NB4 (cell line): Measurements from ENCODE around the gene LMCD1.

Source experiments
- DNase-seq: peaks from one replicate; pipeline ENCODE4 v3.0.0; 2010; ENCODE audit warnings: low read depth
- H3K4me3 ChIP-seq: one replicate; pipeline ENCODE4 v1.5.1; 2011; ENCODE audit warnings: mild to moderate bottlenecking, low read depth, low read length, moderate library complexity
- MYC ChIP-seq: IDR thresholded peaks from 2 replicates; pipeline ENCODE4 v1.6.1; 2011; ENCODE audit warnings: low read depth, low read length
- POLR2A ChIP-seq: IDR thresholded peaks from 2 replicates; pipeline ENCODE4 v1.6.1; 2011; ENCODE audit warnings: mild to moderate bottlenecking; ENCODE audit not compliant: insufficient read length; ENCODE audit errors: extremely low read depth
- TF ChIP-seq, protein P1 (sequence below): IDR thresholded peaks from 2 replicates; pipeline ENCODE4 v1.6.1; 2011; ENCODE audit warnings: low read depth, low read length
- TF ChIP-seq, protein P2 (sequence below): IDR thresholded peaks from one replicate; pipeline ENCODE4 v1.5.1; 2012; ENCODE audit warnings: low read depth, low read length

Gene LMCD1

DNA sequence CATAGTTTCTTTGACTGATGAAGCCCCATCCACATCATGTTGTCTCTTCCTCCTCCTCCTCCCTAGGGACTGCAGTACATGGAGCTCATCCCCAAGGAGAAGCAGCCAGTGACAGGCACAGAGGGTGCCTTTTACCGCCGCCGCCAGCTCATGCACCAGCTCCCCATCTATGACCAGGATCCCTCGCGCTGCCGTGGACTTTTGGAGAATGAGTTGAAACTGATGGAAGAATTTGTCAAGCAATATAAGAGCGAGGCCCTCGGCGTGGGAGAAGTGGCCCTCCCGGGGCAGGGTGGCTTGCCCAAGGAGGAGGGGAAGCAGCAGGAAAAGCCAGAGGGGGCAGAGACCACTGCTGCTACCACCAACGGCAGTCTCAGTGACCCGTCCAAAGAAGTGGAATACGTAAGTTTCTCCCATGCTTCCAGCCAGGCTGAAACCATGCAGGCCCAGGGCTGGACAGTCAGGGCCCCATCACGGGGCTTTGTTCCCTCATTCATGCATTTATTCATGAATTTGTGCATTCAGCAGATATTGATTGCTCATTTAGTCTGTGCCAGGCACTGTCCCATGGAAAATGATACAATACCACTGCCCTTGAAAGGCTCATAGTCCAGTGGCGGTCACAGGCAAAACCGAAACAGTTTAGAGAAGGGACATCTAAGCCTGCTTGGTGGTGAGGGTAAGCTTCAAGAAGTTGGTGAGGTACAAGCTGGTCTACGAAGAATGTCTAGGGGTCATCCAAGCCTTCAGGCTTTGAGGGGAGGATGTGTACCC lies 47.1 kb downstream of the LMCD1 start:
- no peak for DNase-seq
- TF ChIP-seq MYC: no peak
- TF ChIP-seq, protein P1, sequence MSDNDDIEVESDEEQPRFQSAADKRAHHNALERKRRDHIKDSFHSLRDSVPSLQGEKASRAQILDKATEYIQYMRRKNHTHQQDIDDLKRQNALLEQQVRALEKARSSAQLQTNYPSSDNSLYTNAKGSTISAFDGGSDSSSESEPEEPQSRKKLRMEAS: no peak
- TF ChIP-seq, protein P2, sequence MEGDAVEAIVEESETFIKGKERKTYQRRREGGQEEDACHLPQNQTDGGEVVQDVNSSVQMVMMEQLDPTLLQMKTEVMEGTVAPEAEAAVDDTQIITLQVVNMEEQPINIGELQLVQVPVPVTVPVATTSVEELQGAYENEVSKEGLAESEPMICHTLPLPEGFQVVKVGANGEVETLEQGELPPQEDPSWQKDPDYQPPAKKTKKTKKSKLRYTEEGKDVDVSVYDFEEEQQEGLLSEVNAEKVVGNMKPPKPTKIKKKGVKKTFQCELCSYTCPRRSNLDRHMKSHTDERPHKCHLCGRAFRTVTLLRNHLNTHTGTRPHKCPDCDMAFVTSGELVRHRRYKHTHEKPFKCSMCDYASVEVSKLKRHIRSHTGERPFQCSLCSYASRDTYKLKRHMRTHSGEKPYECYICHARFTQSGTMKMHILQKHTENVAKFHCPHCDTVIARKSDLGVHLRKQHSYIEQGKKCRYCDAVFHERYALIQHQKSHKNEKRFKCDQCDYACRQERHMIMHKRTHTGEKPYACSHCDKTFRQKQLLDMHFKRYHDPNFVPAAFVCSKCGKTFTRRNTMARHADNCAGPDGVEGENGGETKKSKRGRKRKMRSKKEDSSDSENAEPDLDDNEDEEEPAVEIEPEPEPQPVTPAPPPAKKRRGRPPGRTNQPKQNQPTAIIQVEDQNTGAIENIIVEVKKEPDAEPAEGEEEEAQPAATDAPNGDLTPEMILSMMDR: no peak
- no peak overlapping the region for H3K4me3 ChIP-seq

DNA sequence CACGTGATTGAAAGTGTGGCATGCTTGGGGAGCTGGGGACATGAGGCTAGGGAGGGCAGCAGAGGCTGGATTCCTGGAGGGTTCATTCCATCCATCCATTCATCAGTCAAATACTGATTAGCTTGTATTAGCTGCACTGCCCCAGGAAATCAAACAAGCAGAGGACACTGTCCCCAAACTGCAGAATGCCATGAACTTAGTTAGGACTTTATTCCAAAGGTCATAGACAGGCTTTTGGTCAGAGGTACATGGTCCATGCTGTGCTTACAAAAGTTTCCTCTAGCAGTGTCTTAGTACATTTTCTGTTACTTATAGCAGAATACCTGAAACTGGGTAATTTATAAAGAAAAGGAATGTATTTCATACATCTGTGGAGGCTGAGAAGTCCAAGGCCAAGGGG lies 47.7 kb downstream of the LMCD1 start:
- TF ChIP-seq, protein P2: no peak
- TF ChIP-seq POLR2A: no peak
- no peak for TF ChIP-seq MYC
- TF ChIP-seq, protein P1: no peak
- no peak for DNase-seq
- H3K4me3 ChIP-seq: no peak overlapping the region

DNA sequence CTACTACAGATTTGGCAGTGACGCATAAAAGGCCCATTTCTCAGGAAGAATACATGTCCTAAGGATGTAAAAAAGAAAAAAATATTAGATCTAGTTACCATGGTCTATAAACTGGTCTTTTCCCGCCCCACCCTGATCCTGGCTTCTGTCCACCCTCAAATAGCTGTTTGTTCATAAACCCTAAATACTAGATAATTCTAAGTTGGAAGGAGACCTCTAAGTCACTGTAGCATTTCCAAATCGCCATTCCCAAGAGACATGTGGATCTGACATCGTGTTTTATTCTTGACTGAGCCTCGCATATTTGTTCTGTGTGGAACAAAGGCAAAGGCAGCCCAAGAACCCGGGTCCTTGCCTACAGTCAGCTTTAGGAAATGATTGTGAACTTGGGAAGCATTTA lies 49.0 kb downstream of the LMCD1 start:
- TF ChIP-seq POLR2A (no peak), MYC (no peak)
- TF ChIP-seq, protein P1: no peak
- TF ChIP-seq, protein P2: no peak
- H3K4me3 ChIP-seq: no peak overlapping the region
- no peak for DNase-seq

DNA sequence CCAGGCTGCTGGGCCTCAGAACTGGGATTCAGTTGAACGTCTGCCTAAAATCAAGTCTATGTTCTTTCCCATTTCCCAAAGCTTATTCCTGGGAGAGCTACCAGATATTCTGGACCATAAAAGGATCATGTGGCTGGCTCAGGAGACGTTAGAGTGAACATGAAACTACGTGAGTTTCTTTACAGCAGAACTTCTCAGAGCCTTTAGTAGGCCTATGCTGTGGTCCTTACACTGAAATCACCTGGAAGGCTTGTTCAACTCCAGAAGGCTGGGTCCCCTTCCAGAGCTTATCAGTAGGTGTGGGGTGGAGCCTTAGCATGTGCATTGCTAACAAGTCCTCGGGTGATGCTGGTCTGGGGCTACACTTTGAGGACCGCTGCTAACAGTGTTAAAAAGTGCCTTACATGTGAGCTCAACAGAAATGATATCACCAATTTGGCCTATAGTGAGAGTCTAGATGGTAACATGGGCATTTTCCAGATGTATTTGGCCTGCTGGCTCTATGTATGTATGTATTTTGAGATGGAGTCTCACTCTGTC lies 50.7 kb downstream of the LMCD1 start:
- no peak for DNase-seq
- TF ChIP-seq MYC: no peak
- TF ChIP-seq, protein P1: no peak
- TF ChIP-seq, protein P2: no peak
- TF ChIP-seq POLR2A: no peak
- no peak overlapping the region for H3K4me3 ChIP-seq

DNA sequence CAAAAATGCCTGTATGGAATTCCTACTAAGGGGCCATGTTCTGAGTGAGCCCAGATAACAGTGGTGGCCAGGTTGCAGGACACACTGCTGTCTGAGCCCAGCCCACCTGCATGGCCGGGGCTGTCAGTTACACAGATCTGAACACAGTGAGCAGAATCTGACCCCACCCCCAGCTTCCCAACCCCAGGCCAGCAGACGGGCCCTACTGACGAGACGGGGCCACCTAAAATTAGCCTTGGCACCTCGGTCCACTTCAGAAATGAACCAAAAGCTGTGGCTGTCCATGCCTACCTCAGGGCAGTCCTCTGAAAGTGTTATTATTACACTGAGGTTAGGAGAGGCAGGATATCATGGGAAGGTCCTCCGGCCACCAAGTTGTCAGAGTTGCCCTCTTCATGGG lies 51.8 kb downstream of the LMCD1 start:
- TF ChIP-seq, protein P1: no peak
- TF ChIP-seq POLR2A (no peak), MYC (no peak)
- TF ChIP-seq, protein P2: no peak
- DNase-seq: no peak
- no peak overlapping the region for H3K4me3 ChIP-seq
